HepG2 (cell line): ENCODE measurements around the gene COL13A1. TPM values are rescaled to one million over a fixed set of nuclear protein-coding genes. Genes with fewer than 3 reads are reported as not detected.

Experiments used
- ATAC-seq: fragments of 200-7000 bp; cut with Tn5 transposase; 3 replicates; pipeline ENCODE4 v1.9.1; 2020; ENCODE audit warnings: mild to moderate bottlenecking, moderate library complexity
- BruUV-seq: library from RNA; stranded (reverse); fragments of 400-500 nt; replicated peaks from 2 replicates; lab custom pipeline; 2021; lab: Mats Ljungman, UMichigan
- CTCF ChIA-PET: fragments of 300-600 bp; formaldehyde crosslinking; extraction: SDS; loops from one replicate; lab custom pipeline; 2021; ENCODE audit warnings: low total read pairs, inconsistent platforms, low intra/inter-chr PET ratio; lab: Yijun Ruan, JAX
- POLR2A ChIA-PET: fragments of 350-600 bp; sonication (Branson Sonifier 250); formaldehyde crosslinking; loops from one replicate; lab custom pipeline; 2020; ENCODE audit warnings: antibody characterized with exemption, inconsistent platforms; lab: Yijun Ruan, JAX
- DNase-seq: peaks from one replicate; pipeline ENCODE4 v3.0.0-alpha.2; 2015; ENCODE audit warnings: low spot score
- FAIRE-seq: peaks from 3 replicates; lab custom pipeline; 2011; peaks lifted over from hg19 to GRCh38; lab: Jason Lieb, UNC
- H2AFZ ChIP-seq: one replicate; pipeline ENCODE4 v1.6.1; 2011; ENCODE audit warnings: low read length, inconsistent platforms
- H3K27ac ChIP-seq: fragments of 300-600 bp; 3 replicates; pipeline ENCODE4 v1.8.0; 2011; ENCODE audit warnings: mixed run types, mild to moderate bottlenecking, mixed read lengths, low read length, inconsistent platforms; ENCODE audit not compliant: insufficient read depth; ENCODE audit errors: extremely low read length
- H3K27me3 ChIP-seq, 2 experiments: fragments of 200-600 bp in 1 of 2; 2 replicates in 1 of 2; 3 replicates in 1 of 2; pipeline versions ENCODE4 v1.6.0 to v1.8.0; 2011; ENCODE audit warnings: low read length in 2 of 2, mild to moderate bottlenecking in 2 of 2, moderate library complexity in 2 of 2, inconsistent platforms in 1 of 2; ENCODE audit not compliant: insufficient read depth in 2 of 2, control insufficient read depth in 1 of 2
- H3K36me3 ChIP-seq, 2 experiments: fragments of 200-600 bp in 1 of 2; replicated peaks in 1 of 2; 2 replicates in 1 of 2; 3 replicates in 1 of 2; pipeline versions ENCODE4 v1.5.1 to v1.8.0; 2011; ENCODE audit warnings: low read length in 2 of 2, inconsistent platforms in 1 of 2; ENCODE audit not compliant: insufficient read depth in 2 of 2, control insufficient read depth in 1 of 2
- H3K4me1 ChIP-seq: 2 replicates; pipeline ENCODE4 v1.5.1; 2012; ENCODE audit warnings: low read length, inconsistent platforms; ENCODE audit not compliant: insufficient read depth
- H3K4me2 ChIP-seq: 2 replicates; pipeline ENCODE4 v1.6.0; 2011; ENCODE audit warnings: low read depth, low read length, inconsistent platforms
- H3K4me3 ChIP-seq, 3 experiments: fragments of 200-600 bp in 1 of 3; sonication (generic), shearing (Covaris generic) in 1 of 3; replicated peaks in 1 of 3; 2 replicates each; pipeline ENCODE4 v1.5.1; 2011 to 2016; ENCODE audit warnings: low read length in 3 of 3, inconsistent platforms in 2 of 3, low read depth in 2 of 3, mild to moderate bottlenecking in 2 of 3, control low read depth in 1 of 3, mixed read lengths in 1 of 3; ENCODE audit not compliant: insufficient read depth in 1 of 3
- H3K79me2 ChIP-seq: one replicate; pipeline ENCODE4 v1.6.1; 2011; ENCODE audit warnings: low read length, inconsistent platforms; ENCODE audit not compliant: insufficient read depth
- H3K9ac ChIP-seq: 2 replicates; pipeline ENCODE4 v1.6.0; 2011; ENCODE audit warnings: mild to moderate bottlenecking, low read depth, low read length, inconsistent platforms; ENCODE audit not compliant: insufficient read depth
- H3K9me3 ChIP-seq: 2 replicates; pipeline ENCODE4 v1.5.1; 2012; ENCODE audit warnings: mild to moderate bottlenecking, low read length
- H4K20me1 ChIP-seq: 2 replicates; pipeline ENCODE4 v1.6.0; 2011; ENCODE audit warnings: inconsistent platforms, mild to moderate bottlenecking, low read length, moderate library complexity; ENCODE audit not compliant: insufficient read depth
- DPF2 ChIP-seq: sonication (generic); formaldehyde crosslinking; IDR thresholded peaks from 2 replicates; pipeline ENCODE4 v1.4.0; 2020; ENCODE audit warnings: mild to moderate bottlenecking, low read depth, missing genetic modification reagents, borderline replicate concordance
- JARID2 ChIP-seq: sonication (generic); formaldehyde crosslinking; IDR thresholded peaks from 2 replicates; pipeline ENCODE4 v1.8.1; 2023; ENCODE audit warnings: missing genetic modification reagents, inconsistent platforms; ENCODE audit not compliant: insufficient replicate concordance
- NR2C2 ChIP-seq: sonication (generic); formaldehyde crosslinking; IDR thresholded peaks from 2 replicates; pipeline ENCODE4 v1.4.0; 2020; ENCODE audit warnings: missing genetic modification reagents, mild to moderate bottlenecking, moderate library complexity, borderline replicate concordance
- PBX2 ChIP-seq: IDR thresholded peaks from 2 replicates; pipeline ENCODE4 v1.6.1; 2016; ENCODE audit warnings: control low read depth
- PCBP2 ChIP-seq: fragments of 200-400 bp; formaldehyde crosslinking; optimal IDR thresholded peaks from 2 replicates; pipeline ENCODE3; 2018; ENCODE audit warnings: low read length, low read depth; ENCODE audit not compliant: poor library complexity, severe bottlenecking
- RAD21 ChIP-seq: fragments of 450-650 bp; formaldehyde crosslinking; IDR thresholded peaks from 2 replicates; pipeline ENCODE4 v1.5.0; 2020; ENCODE audit warnings: mild to moderate bottlenecking
- REST ChIP-seq, 2 experiments: IDR thresholded peaks; 2 replicates each; pipeline ENCODE4 v1.6.1; 2011 to 2012; ENCODE audit warnings: low read length in 2 of 2, borderline replicate concordance in 1 of 2, low read depth in 1 of 2, mild to moderate bottlenecking in 1 of 2, moderate library complexity in 1 of 2
- RXRA ChIP-seq: sonication (generic); formaldehyde crosslinking; IDR thresholded peaks from 2 replicates; pipeline ENCODE4 v1.5.1; 2020; ENCODE audit warnings: missing genetic modification reagents
- YEATS2 ChIP-seq: sonication (generic); formaldehyde crosslinking; IDR thresholded peaks from 2 replicates; pipeline ENCODE4 v1.4.0; 2020; ENCODE audit warnings: missing genetic modification reagents, borderline replicate concordance
- ZC3H13 ChIP-seq: sonication (generic); formaldehyde crosslinking; IDR thresholded peaks from 2 replicates; pipeline ENCODE4 v1.8.1; 2023; ENCODE audit warnings: mild to moderate bottlenecking, missing genetic modification reagents, moderate library complexity
- ZNF557 ChIP-seq: sonication (generic); formaldehyde crosslinking; IDR thresholded peaks from 2 replicates; pipeline ENCODE4 v1.4.0; 2020; ENCODE audit warnings: missing genetic modification reagents
- ZNF558 ChIP-seq: sonication (generic); formaldehyde crosslinking; IDR thresholded peaks from 2 replicates; pipeline ENCODE4 v1.9.0; 2022; ENCODE audit warnings: mild to moderate bottlenecking, missing genetic modification reagents, borderline replicate concordance
- ZNF563 ChIP-seq: sonication (generic); formaldehyde crosslinking; IDR thresholded peaks from 2 replicates; pipeline ENCODE4 v1.8.0; 2022; ENCODE audit warnings: mild to moderate bottlenecking, moderate library complexity, missing genetic modification reagents
- ZNF691 ChIP-seq: sonication (generic); formaldehyde crosslinking; IDR thresholded peaks from 2 replicates; pipeline ENCODE4 v1.4.0; 2020; ENCODE audit warnings: missing genetic modification reagents, low read depth, mild to moderate bottlenecking, borderline replicate concordance
- ZUFSP ChIP-seq: sonication (generic); formaldehyde crosslinking; IDR thresholded peaks from 2 replicates; pipeline ENCODE4 v1.9.0; 2021; ENCODE audit warnings: missing genetic modification reagents, mild to moderate bottlenecking, borderline replicate concordance
- WGBS: methylation state at CpG from one replicate; pipeline ENCODE4 v1.1.6; 2017; ENCODE audit warnings: low lambda C conversion rate; 5-methylcytosine and 5-hydroxymethylcytosine counted together
- in situ Hi-C: cut with HindIII; loops from 2 replicates; pipeline ENCODE4 v1.10.0; 2017; ENCODE audit warnings: low pct_unique_long_range_greater_than_20kb; ENCODE audit not compliant: extremely low pct_ligation_motif_present
- intact Hi-C: fragments of 100-400 bp; cut with micrococcal nuclease; formaldehyde crosslinking; loops from one replicate; pipeline ENCODE4 v1.10.0; 2022; ENCODE audit not compliant: unreplicated experiment
- polyA plus RNA-seq, 8 experiments: library from polyadenylated mRNA; depleted of rRNA in 3 of 8; stranded (reverse) in 7 of 8; unstranded in 1 of 8; fragments of >200 nt; fragmentation: Illumina TruSeq in 4 of 8; extraction: Trizol in 4 of 8; gene quantifications; 2 replicates each; pipeline versions ENCODE4 v1.2.1 to v1.2.3, GENCODE V29; 2011 to 2016; ENCODE audit warnings: low read depth in 4 of 8, missing spikeins in 1 of 8, mixed read lengths in 1 of 8; ENCODE audit not compliant: insufficient read depth in 1 of 8
- total RNA-seq, 5 experiments: library from RNA; depleted of rRNA; stranded (reverse); fragments of >200 nt; fragmentation: Illumina TruSeq; extraction: Trizol; gene quantifications; 2 replicates each; pipeline ENCODE4 v1.2.3, GENCODE V29; 2016; ENCODE audit warnings: low read depth in 1 of 5

COL13A1 gene
- total and polyA plus RNA-seq, 2 of the 13 experiments (the other 11 are each of a cell fraction or from before 2014, with no cell fraction given): 0.07 TPM; not detected in 1

- TF ChIP-seq REST (IDR thresholded peaks at IDR 0.05; ENCODE audit: borderline replicate concordance in 1 of 2, low read depth in 1 of 2, low read length in 2 of 2) (no peak), ZNF563 (CRISPR knock-in tag) (no peak), RXRA (CRISPR knock-in tag) (no peak), PCBP2 (no peak)
These were observed 55.0 kb downstream of the COL13A1 start (continued) for GRCh38 chr10:69856601-69857166.

- TF ChIP-seq JARID2 (CRISPR knock-in tag) (no peak), YEATS2 (no peak), NR2C2 (CRISPR knock-in tag) (no peak), ZNF557 (no peak), ZNF558 (CRISPR knock-in tag) (no peak), DPF2 (CRISPR knock-in tag) (no peak), RAD21 (no peak), ZNF691 (CRISPR knock-in tag) (no peak), ZUFSP (CRISPR knock-in tag) (no peak), PBX2 (CRISPR knock-in tag) (no peak), ZC3H13 (CRISPR knock-in tag) (no peak)
- ATAC-seq: no peak
- no peak for FAIRE-seq
- Histone ChIP-seq H3K27me3 (peaks cover 0 to 5% of the 10 kb centered on the region in 2 experiments; a peak in 3 of 5 replicates), H3K4me1 (peaks cover 12% of the 10 kb centered on the region), H2AFZ (no peak overlapping the region), H3K79me2 (no peaks in the 10 kb centered on the region), H3K36me3 (no peaks in the 10 kb centered on the region), H3K27ac (no peak overlapping the region), H4K20me1 (no peaks in the 10 kb centered on the region), H3K4me2 (no peak overlapping the region), H3K9ac (no peak overlapping the region), H3K9me3 (no peaks in the 10 kb centered on the region), H3K4me3 (no peak overlapping the region)
- intact Hi-C loops: no loop called here
- CTCF ChIA-PET: no interaction called here
- in situ Hi-C loops: no loop called here
- no TSS peak for BruUV-seq
- 0% methylated on average over 1 of the region's 1 CpG for WGBS
- no peak for DNase-seq
- POLR2A ChIA-PET: no interaction called here
These were observed 56.5 kb downstream of the COL13A1 start for GRCh38 chr10:69858201-69858600.
